GM12874 (cell line): ENCODE data around the gene TCF21.

Source experiments
- TF ChIP-seq, protein P1 (sequence below): IDR thresholded peaks from 2 replicates; pipeline ENCODE4 v1.5.1; 2011; ENCODE audit warnings: low read depth, mild to moderate bottlenecking, control low read depth, low read length, moderate library complexity; ENCODE audit not compliant: insufficient read depth

The TCF21 gene

GRCh38 chr6:133855991-133856370 lies 32.9 kb upstream of the TCF21 start:
- TF ChIP-seq, protein P1, sequence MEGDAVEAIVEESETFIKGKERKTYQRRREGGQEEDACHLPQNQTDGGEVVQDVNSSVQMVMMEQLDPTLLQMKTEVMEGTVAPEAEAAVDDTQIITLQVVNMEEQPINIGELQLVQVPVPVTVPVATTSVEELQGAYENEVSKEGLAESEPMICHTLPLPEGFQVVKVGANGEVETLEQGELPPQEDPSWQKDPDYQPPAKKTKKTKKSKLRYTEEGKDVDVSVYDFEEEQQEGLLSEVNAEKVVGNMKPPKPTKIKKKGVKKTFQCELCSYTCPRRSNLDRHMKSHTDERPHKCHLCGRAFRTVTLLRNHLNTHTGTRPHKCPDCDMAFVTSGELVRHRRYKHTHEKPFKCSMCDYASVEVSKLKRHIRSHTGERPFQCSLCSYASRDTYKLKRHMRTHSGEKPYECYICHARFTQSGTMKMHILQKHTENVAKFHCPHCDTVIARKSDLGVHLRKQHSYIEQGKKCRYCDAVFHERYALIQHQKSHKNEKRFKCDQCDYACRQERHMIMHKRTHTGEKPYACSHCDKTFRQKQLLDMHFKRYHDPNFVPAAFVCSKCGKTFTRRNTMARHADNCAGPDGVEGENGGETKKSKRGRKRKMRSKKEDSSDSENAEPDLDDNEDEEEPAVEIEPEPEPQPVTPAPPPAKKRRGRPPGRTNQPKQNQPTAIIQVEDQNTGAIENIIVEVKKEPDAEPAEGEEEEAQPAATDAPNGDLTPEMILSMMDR = no peak

- TF ChIP-seq, protein P1 = no peak
Measured at GRCh38 chr6:133856911-133857310, 32.0 kb upstream of the TCF21 start.

DNA sequence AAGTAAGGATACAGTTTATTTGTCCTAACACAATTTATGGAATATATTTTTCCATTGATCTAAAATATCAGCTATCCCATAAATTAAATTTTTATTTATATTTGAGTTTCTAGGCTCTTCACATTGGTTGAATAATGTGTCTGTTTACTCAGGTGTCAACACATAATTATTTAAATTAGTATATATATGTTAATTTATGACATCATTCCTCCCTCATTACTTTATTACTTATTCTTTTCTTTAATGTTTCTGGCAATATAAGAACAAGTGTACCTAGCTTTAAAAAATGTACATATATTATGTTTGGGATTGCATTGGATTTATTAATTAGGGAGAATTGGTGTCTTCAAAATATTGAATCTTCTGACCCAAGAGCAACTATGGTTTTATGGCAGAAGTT lies 31.2 kb upstream of the TCF21 start:
- TF ChIP-seq, protein P1 = no peak

DNA sequence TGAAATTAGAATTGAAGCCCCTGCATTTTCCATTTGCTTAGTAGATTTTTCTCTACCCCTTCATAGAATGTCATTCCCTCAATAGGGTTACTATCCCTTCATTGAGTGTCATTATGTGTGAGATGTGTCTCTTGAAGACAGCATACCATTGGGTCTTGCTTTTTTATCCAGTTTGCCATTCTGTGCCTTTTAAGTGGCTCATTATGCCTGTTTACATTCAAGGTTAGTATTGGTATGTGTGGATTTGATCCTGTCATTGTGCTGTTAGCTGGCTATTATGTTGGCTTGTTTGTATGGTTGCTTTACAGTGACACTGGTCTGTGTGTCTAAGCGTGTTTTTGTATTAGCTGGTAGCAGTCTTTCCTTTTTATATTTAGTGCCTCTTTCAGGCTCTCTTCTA lies 25.7 kb upstream of the TCF21 start:
- TF ChIP-seq, protein P1 = no peak

- TF ChIP-seq, protein P1 = no peak
Measured at GRCh38 chr6:133865680-133866079, 23.2 kb upstream of the TCF21 start.

GRCh38 chr6:133871131-133871530 lies 17.8 kb upstream of the TCF21 start:
- TF ChIP-seq, protein P1 = no peak

- TF ChIP-seq, protein P1 = no peak
Measured at GRCh38 chr6:133873538-133873937, 15.4 kb upstream of the TCF21 start.

GRCh38 chr6:133877116-133877515 lies 11.8 kb upstream of the TCF21 start:
- TF ChIP-seq, protein P1 = no peak
